Urothelium cell line (cell line): ENCODE measurements around the gene IGIP.
A peak's percentile ranks its signal among the peaks of the same experiment; 100 is the strongest.

Source experiments
- DNase-seq: peaks from one replicate; pipeline ENCODE4 v3.0.0; 2011; ENCODE audit warnings: low spot score, mixed read lengths
- FAIRE-seq: peaks from 2 replicates; lab custom pipeline; 2011; peaks lifted over from hg19 to GRCh38; lab: Jason Lieb, UNC

IGIP gene

GRCh38 chr5:140162275-140162674 is 36.5 kb downstream of the IGIP start:
- no peak for FAIRE-seq
- no peak for DNase-seq

- FAIRE-seq (no peak), DNase-seq (no peak)
Observed at GRCh38 chr5:140162781-140163180, 37.0 kb downstream of the IGIP start.

- no peak for FAIRE-seq
- DNase-seq, result no peak
Observed at GRCh38 chr5:140165101-140165922, 39.6 kb downstream of the IGIP start.

GRCh38 chr5:140165923-140166270 is 40.2 kb downstream of the IGIP start:
- no peak for FAIRE-seq
- DNase-seq, result no peak

- FAIRE-seq (no peak), DNase-seq (no peak)
Observed at GRCh38 chr5:140166911-140167310, 41.2 kb downstream of the IGIP start.

GRCh38 chr5:140168371-140168770 is 42.6 kb downstream of the IGIP start:
- DNase-seq (no peak), FAIRE-seq (no peak)

GRCh38 chr5:140169410-140169809 is 43.7 kb downstream of the IGIP start:
- no peak for DNase-seq
- no peak for FAIRE-seq

- no peak for DNase-seq
- FAIRE-seq, result no peak
Observed at GRCh38 chr5:140172483-140172882, 46.7 kb downstream of the IGIP start.

GRCh38 chr5:140174014-140174413 is 48.3 kb downstream of the IGIP start:
- no peak for FAIRE-seq
- no peak for DNase-seq

- DNase-seq (peak; percentile 90), FAIRE-seq (no peak)
Observed at GRCh38 chr5:140174465-140175366, 49.0 kb downstream of the IGIP start, which contains the start of gene CYSTM1. CYSTM1 (plus strand) TSS chr5:140175188; CDS start chr5:140194466, 19,278 bp downstream.

GRCh38 chr5:140175367-140176030 is 49.8 kb downstream of the IGIP start:
- peak; percentile 73 for DNase-seq
- no peak for FAIRE-seq

- DNase-seq (no peak), FAIRE-seq (no peak)
Observed at GRCh38 chr5:140176031-140176387, 50.3 kb downstream of the IGIP start.

- FAIRE-seq, result no peak
- DNase-seq, result no peak
Observed at GRCh38 chr5:140178086-140178410, 52.3 kb downstream of the IGIP start.

- no peak for FAIRE-seq
- no peak for DNase-seq
Observed at GRCh38 chr5:140178482-140179116, 52.9 kb downstream of the IGIP start.
